Measurements from ENCODE around the gene TBC1D24. TPM values are rescaled to one million over a fixed set of nuclear protein-coding genes. Genes with fewer than 3 reads are reported as not detected.

The TBC1D24 gene
- polyA plus RNA-seq, 3 donors: 0.76 to 5.9 (median 2.1) TPM

DNA sequence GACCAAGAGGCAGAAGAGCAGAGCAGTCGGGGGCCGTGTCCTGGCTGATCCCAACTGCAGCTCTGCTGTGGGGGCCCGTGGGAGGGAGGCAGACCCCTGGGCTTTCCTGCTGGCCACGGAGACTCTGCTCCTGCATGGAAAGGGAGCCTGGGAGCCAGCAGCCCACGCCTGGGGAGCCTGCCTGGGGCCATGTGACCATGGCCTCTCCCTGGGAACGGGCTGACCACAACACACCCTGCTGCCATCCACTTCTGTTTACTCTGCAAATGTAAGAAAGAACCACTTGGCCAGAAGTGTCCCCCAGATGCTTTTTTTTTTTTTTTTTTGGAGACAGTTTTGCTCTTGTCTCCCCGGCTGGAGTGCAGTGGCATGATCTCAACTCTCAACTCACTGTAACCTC lies 17.0 kb upstream of the TBC1D24 start:
- no peaks in the 10 kb centered on the region for H3K27me3 Mint-ChIP-seq (ENCODE audit: low read depth in 3 of 3)

DNA sequence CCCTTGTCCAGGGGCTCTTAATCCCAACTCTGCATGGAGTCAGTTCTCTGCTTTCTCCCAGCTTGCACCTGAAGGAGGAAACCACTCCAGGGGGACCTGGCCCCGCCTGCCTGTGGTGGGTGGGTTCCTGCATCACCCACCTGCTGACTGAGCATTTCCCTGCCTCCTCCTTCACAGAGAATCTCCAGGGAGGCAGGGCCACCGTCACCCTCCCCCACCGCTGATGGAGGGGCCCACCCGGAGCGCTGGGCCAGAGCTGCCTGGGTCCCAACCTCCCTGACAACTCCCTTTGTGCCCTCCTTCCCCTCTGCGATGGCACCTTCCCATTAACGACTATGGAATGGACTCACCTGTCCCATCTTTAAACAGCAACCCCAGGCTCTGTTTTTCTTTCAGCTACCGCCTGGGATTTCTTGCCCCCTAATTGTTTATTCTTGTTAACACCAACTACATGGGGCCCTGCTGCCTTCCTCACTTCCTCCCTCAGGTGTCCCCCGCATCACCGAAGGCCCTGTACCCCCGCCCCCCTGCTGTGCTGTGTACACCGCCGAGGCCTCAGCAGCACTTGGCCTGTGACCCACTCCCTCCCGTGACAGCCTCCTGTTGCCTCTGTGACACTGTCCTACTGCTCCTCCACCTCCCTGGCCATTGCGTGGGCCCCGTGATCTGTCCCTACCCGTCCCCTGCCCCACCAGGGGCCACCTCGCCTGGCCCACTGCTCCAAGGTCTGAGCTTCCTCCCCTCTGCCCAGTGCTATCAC lies 15.9 kb upstream of the TBC1D24 start:
- no peak for DNase-seq
- intact Hi-C loops (cut with micrococcal nuclease): no loop called here
- Mint-ChIP-seq H3K4me3 (peak overlapping the region; percentile 90 to 92), H3K4me1 (peaks cover 19% of the 10 kb centered on the region), H3K27me3 (ENCODE audit: low read depth in 3 of 3) (no peaks in the 10 kb centered on the region), H3K9me3 (no peaks in the 10 kb centered on the region), H3K27ac (peak overlapping the region in 5 of 7 donors; percentile 65 to 91 (median 85)), H3K36me3 (peaks cover 20 to 38% of the 10 kb centered on the region in 2 donors)
- Histone ChIP-seq H3K79me2 (ENCODE audit: insufficient read depth, low read length) (no peaks in the 10 kb centered on the region), H3K4me3 (replicated peaks in 1 of 3; ENCODE audit: low read depth in 2 of 3, low read length in 3 of 3) (peak overlapping the region; percentile 49 to 88 (median 60)), H3K36me3 (replicated peaks in 1 of 2; ENCODE audit: control insufficient read depth in 1 of 2, insufficient read depth in 2 of 2, low read length in 2 of 2) (peaks cover 26 to 35% of the 10 kb centered on the region in 2 donors), H3K9me3 (replicated peaks in 1 of 2; ENCODE audit: control insufficient read depth in 1 of 2, insufficient read depth in 1 of 2, low read length in 2 of 2) (no peaks in the 10 kb centered on the region), H3K4me1 (ENCODE audit: control insufficient read depth in 1 of 2, insufficient read depth in 2 of 2, low read length in 2 of 2) (peaks cover 13 to 32% of the 10 kb centered on the region in 2 donors), H3K27ac (ENCODE audit: low read depth in 1 of 2, low read length in 2 of 2) (no peak overlapping the region), H3K4me2 (replicated peaks; ENCODE audit: extremely low read depth, low read length, poor library complexity, severe bottlenecking) (peak overlapping the region; percentile 98), H3K27me3 (ENCODE audit: control insufficient read depth in 2 of 2, insufficient read depth in 2 of 2, low read length in 2 of 2) (no peaks in the 10 kb centered on the region), H3K9ac (ENCODE audit: insufficient read depth, low read length, poor library complexity, severe bottlenecking) (peak overlapping the region; percentile 64), H4K20me1 (ENCODE audit: insufficient read depth, low read length) (no peaks in the 10 kb centered on the region), H2AFZ (ENCODE audit: insufficient read depth, low read depth, low read length, poor library complexity, severe bottlenecking) (peak overlapping the region; percentile 96)
- TF ChIP-seq, protein P1, sequence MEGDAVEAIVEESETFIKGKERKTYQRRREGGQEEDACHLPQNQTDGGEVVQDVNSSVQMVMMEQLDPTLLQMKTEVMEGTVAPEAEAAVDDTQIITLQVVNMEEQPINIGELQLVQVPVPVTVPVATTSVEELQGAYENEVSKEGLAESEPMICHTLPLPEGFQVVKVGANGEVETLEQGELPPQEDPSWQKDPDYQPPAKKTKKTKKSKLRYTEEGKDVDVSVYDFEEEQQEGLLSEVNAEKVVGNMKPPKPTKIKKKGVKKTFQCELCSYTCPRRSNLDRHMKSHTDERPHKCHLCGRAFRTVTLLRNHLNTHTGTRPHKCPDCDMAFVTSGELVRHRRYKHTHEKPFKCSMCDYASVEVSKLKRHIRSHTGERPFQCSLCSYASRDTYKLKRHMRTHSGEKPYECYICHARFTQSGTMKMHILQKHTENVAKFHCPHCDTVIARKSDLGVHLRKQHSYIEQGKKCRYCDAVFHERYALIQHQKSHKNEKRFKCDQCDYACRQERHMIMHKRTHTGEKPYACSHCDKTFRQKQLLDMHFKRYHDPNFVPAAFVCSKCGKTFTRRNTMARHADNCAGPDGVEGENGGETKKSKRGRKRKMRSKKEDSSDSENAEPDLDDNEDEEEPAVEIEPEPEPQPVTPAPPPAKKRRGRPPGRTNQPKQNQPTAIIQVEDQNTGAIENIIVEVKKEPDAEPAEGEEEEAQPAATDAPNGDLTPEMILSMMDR (IDR thresholded peaks at IDR 0.05): no peak
- WGBS (ENCODE audit: insufficient coverage): 46% methylated on average over 14 of the region's 18 CpGs

More for the DNA sequence above, 17.0 kb upstream of the TBC1D24 start:
- H3K4me1 ChIP-seq (ENCODE audit: control insufficient read depth in 1 of 2, insufficient read depth in 2 of 2, low read length in 2 of 2): peaks cover 13 to 23% of the 10 kb centered on the region in 2 donors
- H3K4me3 ChIP-seq (replicated peaks in 1 of 3; ENCODE audit: low read depth in 2 of 3, low read length in 3 of 3): no peak overlapping the region
- H3K4me2 ChIP-seq (replicated peaks; ENCODE audit: extremely low read depth, low read length, poor library complexity, severe bottlenecking): no peak overlapping the region
- no peak overlapping the region for H3K9ac ChIP-seq (ENCODE audit: insufficient read depth, low read length, poor library complexity, severe bottlenecking)
- Mint-ChIP-seq H3K4me3 (no peak overlapping the region), H3K27ac (no peak overlapping the region), H3K9me3 (no peaks in the 10 kb centered on the region), H3K36me3 (peaks cover 29 to 48% of the 10 kb centered on the region in 2 donors), H3K4me1 (peaks cover 13% of the 10 kb centered on the region)
- H3K36me3 ChIP-seq (replicated peaks in 1 of 2; ENCODE audit: control insufficient read depth in 1 of 2, insufficient read depth in 2 of 2, low read length in 2 of 2): peaks cover 37 to 47% of the 10 kb centered on the region in 2 donors
- TF ChIP-seq, protein P1 (IDR thresholded peaks at IDR 0.05): no peak
- H3K79me2 ChIP-seq (ENCODE audit: insufficient read depth, low read length): no peaks in the 10 kb centered on the region
- 96% methylated on average over 6 of the region's 7 CpGs for WGBS (ENCODE audit: insufficient coverage)
- no peaks in the 10 kb centered on the region for H4K20me1 ChIP-seq (ENCODE audit: insufficient read depth, low read length)
- H3K27ac ChIP-seq (ENCODE audit: low read depth in 1 of 2, low read length in 2 of 2): no peak overlapping the region
- intact Hi-C loops (cut with micrococcal nuclease): no loop called here
- no peak overlapping the region for H2AFZ ChIP-seq (ENCODE audit: insufficient read depth, low read depth, low read length, poor library complexity, severe bottlenecking)
- DNase-seq: no peak
- no peaks in the 10 kb centered on the region for H3K27me3 ChIP-seq (ENCODE audit: control insufficient read depth in 2 of 2, insufficient read depth in 2 of 2, low read length in 2 of 2)
- H3K9me3 ChIP-seq (replicated peaks in 1 of 2; ENCODE audit: control insufficient read depth in 1 of 2, insufficient read depth in 1 of 2, low read length in 2 of 2): no peaks in the 10 kb centered on the region
